IPS-NIHi11 (cell line): ENCODE data around the gene DOK4.

Experiments
- DNase-seq: peaks from one replicate; pipeline ENCODE4 v3.0.0; 2012; ENCODE audit warnings: mixed read lengths, low spot score

Gene DOK4

GRCh38 chr16:57477531-57478202, 8.6 kb downstream of the DOK4 start:
- no peak for DNase-seq

GRCh38 chr16:57476546-57477410, 9.5 kb downstream of the DOK4 start:
- DNase-seq, result no peak

DNA sequence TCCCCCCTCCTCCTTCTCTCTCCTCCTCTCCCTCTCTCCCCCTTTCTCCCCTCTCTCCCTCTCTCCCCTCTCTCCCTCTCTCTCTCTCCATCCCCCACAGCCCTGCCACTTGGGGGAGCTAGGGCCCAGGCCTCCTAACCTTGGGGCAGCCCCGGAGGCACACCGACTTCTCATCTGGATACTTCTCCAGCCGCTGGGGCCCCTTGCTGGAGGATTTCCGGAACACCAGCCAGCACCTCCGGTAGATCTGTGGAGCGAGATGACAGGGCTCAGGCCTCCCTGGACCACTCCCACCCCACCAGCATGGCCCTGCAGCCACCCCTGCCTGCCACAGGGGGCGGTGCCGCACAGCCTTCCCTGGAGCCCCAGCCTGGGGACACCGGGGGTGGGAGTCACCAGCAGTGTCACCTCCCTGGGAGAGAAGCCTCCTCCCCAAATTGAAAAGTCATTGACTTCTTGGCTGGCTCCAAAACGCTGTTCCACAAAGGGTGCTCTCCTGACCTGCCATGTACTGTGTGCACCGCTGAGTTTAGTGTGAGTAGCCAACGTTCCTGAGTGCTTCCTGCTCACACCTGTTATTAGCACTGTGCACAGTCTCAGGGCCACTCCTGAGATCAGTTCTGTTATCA, 10.5 kb downstream of the DOK4 start:
- DNase-seq, result peak; percentile 85

DNA sequence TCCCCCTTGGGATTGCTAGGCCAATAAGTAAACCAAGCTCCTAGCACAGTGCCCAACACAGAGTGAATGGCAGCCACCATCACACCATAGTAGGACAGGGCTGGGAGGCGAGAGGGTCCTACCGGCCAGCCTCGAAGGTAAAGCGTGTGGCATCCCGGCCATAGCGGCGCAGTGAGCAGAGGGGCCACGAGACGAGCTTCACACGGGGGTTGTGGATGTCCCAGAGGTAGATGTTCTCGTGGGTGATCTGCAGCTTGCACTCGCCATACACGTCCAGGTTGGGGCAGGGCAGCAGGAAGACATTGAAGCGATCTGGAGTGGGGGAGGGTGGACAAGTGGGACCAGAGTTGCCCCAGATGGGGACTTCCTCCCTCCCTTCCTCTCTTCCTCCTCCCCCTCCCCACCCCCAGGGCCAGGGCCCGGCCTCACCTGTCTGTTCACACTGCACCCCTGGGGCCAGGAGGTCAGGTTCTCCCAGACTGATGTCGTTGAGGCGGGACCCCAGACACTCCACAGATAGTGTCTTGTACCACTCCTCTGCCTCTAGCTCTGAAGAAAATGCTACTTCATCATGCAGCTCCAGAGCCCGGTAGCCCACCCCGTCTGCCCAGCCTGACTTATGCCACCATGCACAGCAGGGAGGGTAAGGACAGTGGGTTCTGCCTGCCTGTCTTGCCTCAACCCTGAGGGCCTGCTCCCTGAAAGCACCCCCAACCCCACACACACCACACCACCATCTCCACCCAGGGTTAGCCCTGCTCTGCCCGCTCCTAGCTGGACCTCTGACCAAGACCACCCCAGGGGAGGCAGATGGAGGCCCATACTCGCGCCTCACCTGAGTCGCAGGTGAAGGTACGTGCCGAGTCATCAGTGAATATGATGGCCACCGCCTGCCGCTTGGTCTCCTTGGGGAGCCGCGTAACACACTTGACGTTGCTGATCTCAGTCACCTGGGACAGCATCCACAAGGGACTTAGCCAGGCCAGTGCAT, 11.3 kb downstream of the DOK4 start:
- DNase-seq, result no peak

DNA sequence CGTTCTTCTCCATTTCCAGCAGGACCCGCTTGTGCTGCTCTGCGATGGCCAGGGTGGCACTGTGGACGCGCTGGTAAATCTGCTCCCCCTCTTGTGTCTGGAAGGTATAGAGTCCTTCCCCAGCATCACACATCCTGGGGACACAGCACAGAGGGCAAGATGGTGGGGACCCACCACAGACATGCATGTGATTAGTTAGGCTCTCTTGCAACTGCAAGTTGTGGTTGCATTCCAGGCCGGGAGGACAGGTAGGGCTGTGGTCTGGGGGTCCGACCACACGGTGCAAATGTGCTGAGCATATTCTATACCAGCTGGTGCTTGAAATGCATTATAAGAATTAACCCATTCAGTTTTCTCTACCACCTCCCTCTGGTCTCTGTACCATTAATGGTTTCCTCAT, 12.4 kb downstream of the DOK4 start:
- DNase-seq, result no peak

DNA sequence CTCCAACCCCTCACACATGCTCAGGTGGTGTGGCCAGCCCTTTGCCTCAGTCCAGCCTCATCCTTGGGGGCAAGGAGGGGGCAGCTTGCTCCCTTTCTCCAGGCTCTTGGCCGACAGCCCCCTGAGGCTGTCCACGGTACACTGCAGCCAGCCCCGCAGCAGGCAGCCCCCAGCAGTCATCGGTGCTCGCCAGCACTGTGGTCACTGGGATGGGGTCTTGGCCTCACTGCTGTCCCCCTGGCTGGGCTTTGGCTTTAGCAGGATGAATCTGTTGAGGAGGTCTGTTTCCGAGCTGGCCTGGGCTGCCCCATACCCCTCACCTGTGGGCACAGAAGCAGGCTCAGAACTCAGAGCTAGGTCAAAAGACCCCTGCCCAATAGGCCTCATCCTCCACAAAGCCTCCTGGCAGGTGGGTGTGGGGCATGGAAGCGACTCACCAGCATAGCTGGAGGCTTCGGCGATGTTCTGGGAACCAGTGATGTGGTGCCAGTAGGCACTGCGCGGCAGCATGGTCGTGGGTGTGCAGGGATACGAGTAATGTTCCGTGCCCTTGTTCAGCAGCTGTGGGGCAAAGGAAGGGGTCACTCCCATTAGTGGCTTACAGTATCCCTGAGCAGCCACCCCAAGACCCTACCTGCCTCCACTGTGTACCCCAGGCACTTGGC, 13.0 kb downstream of the DOK4 start:
- DNase-seq, result no peak

DNA sequence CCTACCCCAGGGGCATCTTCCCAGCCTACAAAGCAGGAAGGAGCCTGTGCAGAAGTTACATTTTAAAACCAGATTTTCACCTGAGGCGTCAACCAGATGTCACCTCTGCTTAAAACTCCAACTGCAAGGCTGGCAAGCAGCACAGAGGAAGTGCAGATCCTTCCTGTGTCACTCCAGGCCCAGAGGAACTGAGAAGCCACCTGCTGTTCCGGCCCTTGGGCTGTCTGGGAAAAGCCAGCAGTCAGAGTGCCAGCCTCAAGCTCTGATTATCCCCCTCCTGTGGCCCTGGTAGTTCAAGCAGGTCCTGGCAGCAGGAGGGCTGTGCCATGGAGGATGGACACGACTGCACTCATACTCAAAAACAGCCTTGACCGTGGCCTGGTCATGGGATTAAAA, 13.6 kb downstream of the DOK4 start:
- no peak for DNase-seq

GRCh38 chr16:57471852-57472664, 14.2 kb downstream of the DOK4 start:
- DNase-seq, result peak; percentile 46

GRCh38 chr16:57471209-57471608, 15.1 kb downstream of the DOK4 start:
- DNase-seq, result no peak

DNA sequence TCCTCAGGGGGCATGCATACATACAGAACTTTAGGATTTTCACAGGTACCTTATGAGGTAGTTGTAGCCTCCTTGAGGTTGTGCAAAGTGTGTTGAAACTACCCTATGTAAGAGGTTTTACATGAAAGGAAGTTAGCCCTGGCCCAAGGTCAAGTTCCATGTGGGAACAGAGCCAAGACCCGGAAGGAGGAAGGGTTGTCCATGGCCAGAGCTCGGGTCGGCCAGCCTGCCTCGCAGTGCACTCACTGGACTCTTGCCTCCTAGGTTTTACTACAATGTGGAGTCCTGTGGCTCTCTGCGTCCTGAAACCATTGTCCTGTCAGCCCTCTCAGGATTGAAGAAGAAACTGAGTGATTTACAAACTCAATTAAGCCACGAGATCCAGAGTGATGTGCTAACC, 15.6 kb downstream of the DOK4 start:
- DNase-seq, result no peak

- DNase-seq, result no peak
These were observed 16.3 kb downstream of the DOK4 start for GRCh38 chr16:57469917-57470470.

GRCh38 chr16:57469046-57469445, 17.2 kb downstream of the DOK4 start:
- no peak for DNase-seq

DNA sequence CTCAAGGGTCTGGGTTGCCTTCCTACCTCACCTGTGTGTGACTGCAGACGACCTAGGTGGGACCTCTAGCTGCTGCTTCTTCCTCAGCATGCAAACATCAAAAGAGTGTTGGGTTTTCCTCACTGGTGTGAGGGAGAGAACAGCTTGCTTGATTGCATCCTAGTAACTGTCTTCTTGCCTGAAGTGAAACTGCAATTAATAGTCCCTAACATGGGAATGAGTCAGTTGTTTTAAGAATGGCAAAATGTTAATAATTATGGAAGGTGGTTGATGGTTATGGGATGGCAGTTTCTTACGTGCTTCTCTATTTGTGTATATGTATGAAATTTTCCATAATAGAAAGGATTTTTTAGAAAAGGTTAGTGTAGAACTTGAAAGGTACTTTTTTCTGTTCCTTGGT, 17.9 kb downstream of the DOK4 start:
- DNase-seq, result no peak

- no peak for DNase-seq
These were observed 21.8 kb downstream of the DOK4 start for GRCh38 chr16:57464523-57464922.

DNA sequence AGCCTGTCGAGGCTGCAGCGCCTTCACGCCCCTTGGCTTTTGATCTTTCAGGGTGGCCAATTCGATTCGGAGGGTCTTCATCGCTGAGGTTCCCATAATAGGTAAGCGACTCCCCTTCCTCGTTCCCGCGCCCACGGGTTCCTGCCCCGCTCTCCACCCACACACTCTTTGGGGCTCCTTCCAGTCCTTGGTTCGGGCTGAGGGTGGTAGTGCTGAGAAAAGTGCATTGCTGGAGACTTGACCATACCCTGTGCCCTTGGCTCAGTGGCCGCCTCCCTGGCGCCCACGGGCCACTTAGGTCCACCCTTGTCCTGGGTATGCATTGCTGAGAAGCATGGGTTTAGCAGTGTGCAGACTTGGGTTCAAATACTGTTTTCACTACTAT, 23.3 kb downstream of the DOK4 start:
- no peak for DNase-seq

DNA sequence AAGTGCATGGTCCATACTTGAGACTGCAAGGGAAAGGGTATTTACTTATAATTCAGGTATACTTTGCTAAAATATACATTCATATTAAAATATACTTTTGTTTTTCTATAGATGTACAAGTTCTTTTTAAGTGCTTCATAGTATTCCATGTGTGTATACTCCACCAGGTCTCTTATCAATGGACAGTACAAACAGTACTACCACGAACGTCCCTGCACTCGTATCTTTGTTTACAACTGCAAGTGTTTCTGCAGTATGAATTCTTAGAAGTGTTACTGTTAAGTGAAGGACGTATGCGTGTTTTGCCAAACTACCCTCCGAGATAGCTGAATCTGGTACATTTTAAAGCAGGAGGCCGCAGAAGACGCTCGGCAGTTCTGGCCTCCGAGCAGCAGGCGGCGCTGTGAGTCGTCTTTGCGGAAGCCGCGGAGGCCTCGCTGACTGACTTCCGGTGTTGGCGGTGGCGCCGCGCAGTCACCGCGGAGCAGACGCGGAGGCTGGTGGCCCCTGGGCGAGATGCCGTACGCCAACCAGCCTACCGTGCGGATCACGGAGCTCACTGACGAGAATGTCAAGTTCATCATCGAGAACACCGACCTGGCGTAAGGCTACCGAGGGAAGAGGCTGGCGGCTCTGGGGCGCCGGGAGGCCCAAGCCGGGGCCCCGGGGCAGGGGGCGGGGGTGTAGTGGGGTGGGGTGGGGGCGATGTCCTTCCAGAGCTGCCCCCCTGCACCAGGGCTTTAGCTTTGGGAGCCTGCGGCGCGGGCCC, 23.9 kb downstream of the DOK4 start, which contains the start of gene POLR2C:
Gene POLR2C, plus strand, starts transcription at position 471 of the 769 bp plus-strand sequence. Its CDS starts 46 bp downstream, at position 517.
- peak; percentile 96 for DNase-seq

- no peak for DNase-seq
These were observed 34.3 kb downstream of the DOK4 start for GRCh38 chr16:57452021-57452420.

DNA sequence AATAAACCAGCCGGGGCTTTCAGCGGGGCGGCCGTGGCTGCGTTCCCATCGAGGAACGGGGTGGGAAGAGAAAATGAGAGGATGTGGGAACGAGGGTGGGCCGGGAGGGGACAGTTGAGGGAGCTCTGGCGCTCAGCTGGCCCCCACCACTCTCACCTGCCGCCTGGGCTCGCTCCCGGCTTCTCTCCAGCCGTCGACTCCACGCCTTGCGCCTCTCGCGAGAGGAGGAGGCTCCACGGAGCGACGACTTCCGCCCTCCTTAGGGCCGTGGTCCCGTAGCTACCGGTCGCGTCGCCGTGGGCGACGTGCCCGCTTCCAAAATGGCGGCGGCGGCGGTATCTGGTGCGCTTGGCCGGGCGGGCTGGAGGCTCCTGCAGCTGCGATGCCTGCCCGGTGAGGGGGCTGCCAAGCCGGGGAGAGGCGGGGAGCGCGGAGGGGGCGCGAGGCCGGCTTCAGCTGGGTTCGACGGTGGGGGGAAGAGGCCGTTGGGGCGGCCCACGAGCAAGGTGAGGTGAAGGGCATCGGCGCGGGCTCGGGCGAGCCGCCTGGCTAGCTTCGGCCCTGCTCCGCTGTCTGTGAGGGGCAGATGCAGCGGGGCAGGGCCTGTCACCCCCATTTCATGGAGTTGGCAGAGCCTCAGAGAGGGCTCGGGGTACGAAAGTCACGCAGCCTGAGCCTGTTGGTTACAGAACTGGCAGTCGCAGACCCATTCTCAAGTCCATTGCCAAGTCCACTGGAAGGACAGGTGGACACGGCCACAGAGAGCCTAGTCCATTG, 38.9 kb downstream of the DOK4 start, which contains the start of the genes CIAPIN1 and COQ9:
Gene CIAPIN1, minus strand, starts transcription at position 200 of the 777 bp plus-strand sequence. CDS start 6,457 bp downstream, outside the sequence.
Gene COQ9, plus strand, starts transcription at position 294 of the 777 bp plus-strand sequence. Its CDS starts 27 bp downstream, at position 321.
- peak; percentile 96 for DNase-seq
